Activated CD4-positive, CD25-positive, alpha-beta regulatory T cell treated with anti-CD3 and anti-CD28 coated beads, Interleukin-2, amount 50 U/mL, for 72 hours (primary cell): ENCODE results near the gene VEGFB.

Source experiments
- DNase-seq: peaks from one replicate; pipeline ENCODE4 v3.0.0; 2021

Gene VEGFB

GRCh38 chr11:64247729-64248531 lies 13.5 kb downstream of the VEGFB start:
- DNase-seq = no peak

- no peak for DNase-seq
Measured at GRCh38 chr11:64248578-64248977, 14.2 kb downstream of the VEGFB start.

GRCh38 chr11:64249038-64249437 lies 14.7 kb downstream of the VEGFB start:
- no peak for DNase-seq

- no peak for DNase-seq
Measured at GRCh38 chr11:64249563-64250414, 15.4 kb downstream of the VEGFB start.

GRCh38 chr11:64250415-64251015 lies 16.1 kb downstream of the VEGFB start:
- no peak for DNase-seq

- peak; percentile 73 for DNase-seq
Measured at GRCh38 chr11:64251016-64251752, 16.8 kb downstream of the VEGFB start, which contains the start of gene PLCB3. Gene PLCB3, plus strand, starts transcription at chr11:64251530. Its CDS starts 120 bp downstream, at chr11:64251650.

GRCh38 chr11:64251753-64252002 lies 17.3 kb downstream of the VEGFB start:
- DNase-seq = no peak

- DNase-seq = no peak
Measured at GRCh38 chr11:64252003-64252872, 17.9 kb downstream of the VEGFB start.

GRCh38 chr11:64253043-64253442 lies 18.7 kb downstream of the VEGFB start:
- no peak for DNase-seq

- DNase-seq = no peak
Measured at GRCh38 chr11:64253481-64253880, 19.1 kb downstream of the VEGFB start.

GRCh38 chr11:64254326-64254725 lies 19.9 kb downstream of the VEGFB start:
- DNase-seq = no peak

- DNase-seq = no peak
Measured at GRCh38 chr11:64255135-64256128, 21.0 kb downstream of the VEGFB start.

- no peak for DNase-seq
Measured at GRCh38 chr11:64256300-64256699, 21.9 kb downstream of the VEGFB start.

- DNase-seq = no peak
Measured at GRCh38 chr11:64258356-64258755, 24.0 kb downstream of the VEGFB start.

GRCh38 chr11:64258946-64259532 lies 24.7 kb downstream of the VEGFB start:
- DNase-seq = no peak

GRCh38 chr11:64259533-64260067 lies 25.2 kb downstream of the VEGFB start:
- no peak for DNase-seq

- DNase-seq = no peak
Measured at GRCh38 chr11:64260147-64260708, 25.8 kb downstream of the VEGFB start.

GRCh38 chr11:64261556-64262080 lies 27.2 kb downstream of the VEGFB start:
- no peak for DNase-seq

- DNase-seq = no peak
Measured at GRCh38 chr11:64262271-64263002, 28.1 kb downstream of the VEGFB start.
